Measurements from ENCODE around the gene ACOXL.
"Not testable (repeated sequence)": the region's sequence is repeated elsewhere in the genome, so short reads cannot be mapped to it uniquely, and the experiment has no call there.

The ACOXL gene

GRCh38 chr2:111042772-111043771 is 310.7 kb downstream of the ACOXL start:
- no peak for DNase-seq

GRCh38 chr2:111044066-111044465 is 311.7 kb downstream of the ACOXL start:
- no peak for DNase-seq

GRCh38 chr2:111045236-111045635 is 312.9 kb downstream of the ACOXL start:
- not testable (repeated sequence) for DNase-seq

- DNase-seq = no peak
These were observed 313.5 kb downstream of the ACOXL start for GRCh38 chr2:111045771-111046444.

GRCh38 chr2:111046670-111047069 is 314.3 kb downstream of the ACOXL start:
- no peak for DNase-seq

- DNase-seq = no peak
These were observed 316.7 kb downstream of the ACOXL start for GRCh38 chr2:111048856-111049768.

GRCh38 chr2:111049792-111050640 is 317.6 kb downstream of the ACOXL start:
- no peak for DNase-seq

GRCh38 chr2:111050701-111051376 is 318.5 kb downstream of the ACOXL start:
- DNase-seq = peak in 1 of 5 experiments; percentile 15

GRCh38 chr2:111052621-111053020 is 320.2 kb downstream of the ACOXL start:
- DNase-seq = no peak

- no peak for DNase-seq
These were observed 320.9 kb downstream of the ACOXL start for GRCh38 chr2:111053266-111053665.

GRCh38 chr2:111053825-111054515 is 321.6 kb downstream of the ACOXL start:
- DNase-seq = no peak

GRCh38 chr2:111054791-111055691 is 322.7 kb downstream of the ACOXL start:
- DNase-seq = no peak

- no peak for DNase-seq
These were observed 323.4 kb downstream of the ACOXL start for GRCh38 chr2:111055735-111056134.

- no peak for DNase-seq
These were observed 324.7 kb downstream of the ACOXL start for GRCh38 chr2:111057045-111057444.

GRCh38 chr2:111057721-111058120 is 325.3 kb downstream of the ACOXL start:
- no peak for DNase-seq

GRCh38 chr2:111058264-111058663 is 325.9 kb downstream of the ACOXL start:
- no peak for DNase-seq

GRCh38 chr2:111061191-111061590 is 328.8 kb downstream of the ACOXL start:
- no peak for DNase-seq

- no peak for DNase-seq
These were observed 330.0 kb downstream of the ACOXL start for GRCh38 chr2:111062417-111062816.

- DNase-seq = peak in 1 of 5 experiments; percentile 29
These were observed 333.8 kb downstream of the ACOXL start for GRCh38 chr2:111066062-111066593.
